ENCODE measurements around the gene MEIOB. TPM values are rescaled to one million over a fixed set of nuclear protein-coding genes. Genes with fewer than 3 reads are reported as not detected.

Gene MEIOB
- total RNA-seq, 1 donor: 0.09 TPM

GRCh38 chr16:1822801-1823200, 49.2 kb downstream of the MEIOB start:
- no peak for TF ChIP-seq CTCF (IDR thresholded peaks at IDR 0.05; ENCODE audit: insufficient read depth, low read length)
- H3K4me3 ChIP-seq (ENCODE audit: low read depth, low read length): no peak overlapping the region
- DNase-seq (ENCODE audit: low read depth): no peak

GRCh38 chr16:1821861-1822611, 49.9 kb downstream of the MEIOB start:
- TF ChIP-seq CTCF (IDR thresholded peaks at IDR 0.05; ENCODE audit: insufficient read depth, low read length): no peak
- DNase-seq (ENCODE audit: low read depth): no peak
- no peak overlapping the region for H3K4me3 ChIP-seq (ENCODE audit: low read depth, low read length)

- no peak overlapping the region for H3K4me3 ChIP-seq (ENCODE audit: low read depth, low read length)
- no peak for TF ChIP-seq CTCF (IDR thresholded peaks at IDR 0.05; ENCODE audit: insufficient read depth, low read length)
- no peak for DNase-seq (ENCODE audit: low read depth)
Measured at GRCh38 chr16:1820946-1821290, 51.0 kb downstream of the MEIOB start.

- H3K4me3 ChIP-seq (ENCODE audit: low read depth, low read length): no peak overlapping the region
- no peak for TF ChIP-seq CTCF (IDR thresholded peaks at IDR 0.05; ENCODE audit: insufficient read depth, low read length)
- no peak for DNase-seq (ENCODE audit: low read depth)
Measured at GRCh38 chr16:1820096-1820945, 51.6 kb downstream of the MEIOB start.

- TF ChIP-seq CTCF (IDR thresholded peaks at IDR 0.05; ENCODE audit: insufficient read depth, low read length): no peak
- no peak for DNase-seq (ENCODE audit: low read depth)
- no peak overlapping the region for H3K4me3 ChIP-seq (ENCODE audit: low read depth, low read length)
Measured at GRCh38 chr16:1819611-1820010, 52.4 kb downstream of the MEIOB start.

- no peak overlapping the region for H3K4me3 ChIP-seq (ENCODE audit: low read depth, low read length)
- TF ChIP-seq CTCF (IDR thresholded peaks at IDR 0.05; ENCODE audit: insufficient read depth, low read length): no peak
- DNase-seq (ENCODE audit: low read depth): no peak
Measured at GRCh38 chr16:1818873-1819525, 53.0 kb downstream of the MEIOB start.

Data from fibroblast of the aortic adventitia (primary cell).